A549 treated with CpdA at 1 μM for 4 hours (cell line): Measurements from ENCODE around the gene C19orf47. TPM values are rescaled to one million over a fixed set of nuclear protein-coding genes. Genes with fewer than 3 reads are reported as not detected.

Source experiments
- total RNA-seq: library from RNA; stranded (reverse); fragments of 200-300 nt; extraction: Qiagen RNA extraction; gene quantifications from 5 replicates; pipeline ENCODE4 v1.2.3, GENCODE V29; 2022; ENCODE audit warnings: low read depth

C19orf47 gene, protein sequence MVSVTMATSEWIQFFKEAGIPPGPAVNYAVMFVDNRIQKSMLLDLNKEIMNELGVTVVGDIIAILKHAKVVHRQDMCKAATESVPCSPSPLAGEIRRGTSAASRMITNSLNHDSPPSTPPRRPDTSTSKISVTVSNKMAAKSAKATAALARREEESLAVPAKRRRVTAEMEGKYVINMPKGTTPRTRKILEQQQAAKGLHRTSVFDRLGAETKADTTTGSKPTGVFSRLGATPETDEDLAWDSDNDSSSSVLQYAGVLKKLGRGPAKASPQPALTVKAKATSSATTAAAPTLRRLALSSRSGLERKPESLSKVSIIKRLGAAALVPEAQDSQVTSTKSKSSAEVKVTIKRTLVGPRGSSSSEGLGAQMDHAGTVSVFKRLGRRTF
- 22.8 to 32.2 TPM (median 32.0 TPM) in 5 replicates for total RNA-seq

GRCh38 chr19:40348125-40348913, at the start of gene C19orf47, which contains the start of gene PLD3:
Gene C19orf47 (minus strand): TSS chr19:40348397. CDS start chr19:40341857, 6,540 bp downstream.
Gene PLD3 (plus strand): TSS chr19:40348695. CDS start chr19:40366484, 17,789 bp downstream.

GRCh38 chr19:40390084-40390742, 42.0 kb upstream of the C19orf47 start, which contains the start of gene HIPK4:
Gene HIPK4 (minus strand): TSS chr19:40390181. CDS start chr19:40389902, 279 bp downstream.

GRCh38 chr19:40284501-40285352, 63.5 kb downstream of the C19orf47 start, which contains the start of gene AKT2:
Gene AKT2 (minus strand): TSS chr19:40285345. CDS start chr19:40265267, 20,078 bp downstream.

Other genes starting within 250 kb of the C19orf47 start
- 15.2 to 20.0 TPM (median 18.3 TPM) in 5 replicates for gene MAP3K10, start 157.0 kb downstream of the C19orf47 start, total RNA-seq
- 0.62 to 0.81 TPM (median 0.76 TPM) in 5 replicates for gene TTC9B, start 130.0 kb downstream of the C19orf47 start, total RNA-seq
- gene CCNP, start 121.7 kb downstream of the C19orf47 start, total RNA-seq, result 0.09 to 0.30 TPM (median 0.17 TPM) in 5 replicates
- 127 to 188 TPM (median 177 TPM) in 5 replicates for gene AKT2, start 63.1 kb downstream of the C19orf47 start, total RNA-seq
- 249 to 274 TPM (median 257 TPM) in 5 replicates for gene PLD3, start 298 bp upstream of the C19orf47 start, total RNA-seq
- 0.19 to 0.41 TPM (median 0.23 TPM) in 5 replicates for gene HIPK4, start 41.8 kb upstream of the C19orf47 start, total RNA-seq
- 1.2 to 1.9 TPM (median 1.5 TPM) in 5 replicates for gene PRX, start 65.0 kb upstream of the C19orf47 start, total RNA-seq
- 23.5 to 42.7 TPM (median 31.9 TPM) in 5 replicates for gene SERTAD1, start 77.6 kb upstream of the C19orf47 start, total RNA-seq
- gene SERTAD3, start 95.9 kb upstream of the C19orf47 start, total RNA-seq, result 38.2 to 51.9 TPM (median 46.8 TPM) in 5 replicates
- 255 to 344 TPM (median 323 TPM) in 5 replicates for gene BLVRB, start 117.3 kb upstream of the C19orf47 start, total RNA-seq
- 0.45 to 1.3 TPM (median 0.92 TPM) in 5 replicates for gene SPTBN4, start 118.6 kb upstream of the C19orf47 start, total RNA-seq
- gene SHKBP1, start 228.5 kb upstream of the C19orf47 start, total RNA-seq, result 107 to 161 TPM (median 136 TPM) in 5 replicates